Ovary (tissue), 3 donors: ENCODE data around the gene MORC2.

Experiments used
- CTCF ChIP-seq, 3 donors: fragments of 450-650 bp in 2 of 3; fragments of 200-600 bp in 1 of 3; IDR thresholded peaks; one replicate each; pipeline versions ENCODE4 v1.5.1 to v1.8.0; 2016 to 2022; ENCODE audit warnings: antibody characterized with exemption in 3 of 3, mild to moderate bottlenecking in 1 of 3
- EP300 ChIP-seq: sonication (generic); formaldehyde crosslinking; IDR thresholded peaks from one replicate; pipeline ENCODE4 v1.6.1; 2017; ENCODE audit warnings: antibody characterized with exemption
- POLR2A ChIP-seq: fragments of 450-650 bp; IDR thresholded peaks from one replicate; pipeline ENCODE4 v1.6.1; 2017; ENCODE audit warnings: antibody characterized with exemption, mild to moderate bottlenecking, moderate library complexity
- donor health status: DM: no; HTN: no; CAD: no.

DNA sequence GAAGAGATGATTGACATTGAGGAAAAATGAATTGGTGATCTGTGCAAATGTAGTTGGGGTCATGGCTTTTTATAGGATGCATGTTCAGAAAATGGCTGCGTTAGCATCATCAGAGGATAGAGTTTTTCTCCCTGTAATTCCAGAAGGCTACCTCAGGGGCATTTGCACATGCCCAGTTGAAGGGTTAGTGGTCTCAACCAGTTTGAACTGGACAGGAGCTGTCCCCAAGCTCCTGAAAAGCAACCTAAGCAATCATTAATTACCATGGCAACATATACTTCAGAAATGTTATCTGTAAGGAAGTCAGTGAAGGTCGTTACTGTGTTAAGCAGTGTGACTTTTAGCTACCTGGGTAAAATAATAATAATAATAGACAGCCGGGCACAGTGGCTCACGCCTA, 29.8 kb upstream of the MORC2 start:
- TF ChIP-seq CTCF (IDR thresholded peaks at IDR 0.05), result no peak
- TF ChIP-seq POLR2A, result no peak
- no peak for TF ChIP-seq EP300
